ENCODE measurements around the gene CAPZB.

DNA sequence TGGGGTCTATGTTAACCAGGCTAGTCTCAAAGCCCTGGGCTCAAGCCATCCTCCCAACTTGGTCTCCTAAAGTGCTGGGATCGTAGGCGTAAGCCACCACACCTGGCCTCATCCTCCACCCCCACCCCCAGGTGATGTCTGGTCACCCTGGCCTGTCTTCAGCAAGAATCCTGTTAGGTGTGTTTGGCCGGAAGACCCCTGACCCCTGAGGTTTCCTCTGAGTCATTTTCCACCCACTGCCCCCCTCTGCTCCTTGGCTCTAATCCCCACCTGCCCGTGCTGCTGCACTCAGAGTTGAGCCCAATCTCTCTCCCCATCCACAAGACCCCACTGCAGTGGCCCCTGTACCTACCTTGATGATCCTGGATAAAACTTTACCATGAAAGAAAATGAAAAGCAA lies 148.1 kb downstream of the CAPZB start:
- TF ChIP-seq CTCF (IDR thresholded peaks at IDR 0.05) (no peak), POLR2A (IDR thresholded peaks at IDR 0.05; ENCODE audit: low read length) (no peak), PHF8 (IDR thresholded peaks at IDR 0.05; ENCODE audit: borderline replicate concordance, low read depth) (no peak), USF2 (IDR thresholded peaks at IDR 0.05) (no peak), HMGXB4 (CRISPR knock-in tag; IDR thresholded peaks at IDR 0.05; ENCODE audit: borderline replicate concordance) (no peak), REST (IDR thresholded peaks at IDR 0.05) (no peak), SREBF2 (IDR thresholded peaks at IDR 0.05) (no peak)

Measured in A549 (cell line).